Cerebellar cortex (tissue), 1 donor: Measurements from ENCODE around the gene PLEKHA8.

Experiments used
- DNase-seq: peaks from one replicate; pipeline ENCODE4 v3.0.0-alpha.2; 2015; ENCODE audit warnings: low spot score

PLEKHA8 gene, protein sequence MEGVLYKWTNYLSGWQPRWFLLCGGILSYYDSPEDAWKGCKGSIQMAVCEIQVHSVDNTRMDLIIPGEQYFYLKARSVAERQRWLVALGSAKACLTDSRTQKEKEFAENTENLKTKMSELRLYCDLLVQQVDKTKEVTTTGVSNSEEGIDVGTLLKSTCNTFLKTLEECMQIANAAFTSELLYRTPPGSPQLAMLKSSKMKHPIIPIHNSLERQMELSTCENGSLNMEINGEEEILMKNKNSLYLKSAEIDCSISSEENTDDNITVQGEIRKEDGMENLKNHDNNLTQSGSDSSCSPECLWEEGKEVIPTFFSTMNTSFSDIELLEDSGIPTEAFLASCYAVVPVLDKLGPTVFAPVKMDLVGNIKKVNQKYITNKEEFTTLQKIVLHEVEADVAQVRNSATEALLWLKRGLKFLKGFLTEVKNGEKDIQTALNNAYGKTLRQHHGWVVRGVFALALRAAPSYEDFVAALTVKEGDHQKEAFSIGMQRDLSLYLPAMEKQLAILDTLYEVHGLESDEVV

DNA sequence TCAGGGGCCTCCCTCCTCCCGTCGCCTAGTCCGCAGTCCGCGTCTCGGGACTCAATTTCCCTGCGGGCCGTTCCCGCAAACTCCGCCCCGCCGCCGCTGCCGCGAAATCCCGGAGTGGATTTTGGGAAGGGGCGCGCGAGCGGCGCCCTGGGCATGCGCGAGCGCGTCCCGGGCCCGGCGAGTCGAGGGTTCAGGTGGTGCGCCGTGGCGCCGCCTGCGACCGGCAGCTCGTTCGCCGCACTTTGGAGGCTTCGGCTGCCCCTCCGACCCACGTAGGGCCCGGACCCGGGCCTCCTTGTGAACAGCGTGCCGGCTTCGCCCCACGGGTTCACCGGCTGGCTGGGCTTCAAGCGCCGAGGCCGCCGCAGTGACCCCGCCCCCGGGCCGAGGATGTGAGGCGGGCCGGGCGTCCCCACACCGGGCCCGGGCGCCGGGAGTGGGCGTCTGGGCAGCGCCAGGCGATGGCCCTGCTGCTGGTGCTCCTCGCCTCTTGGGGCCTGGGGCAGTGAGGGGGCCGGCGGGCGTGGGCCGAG lies at the start of gene PLEKHA8:
Gene PLEKHA8, plus strand, starts transcription at position 197 of the 533 bp plus-strand sequence. CDS start 351 bp downstream, outside the sequence.
- peak; percentile 89 for DNase-seq

DNA sequence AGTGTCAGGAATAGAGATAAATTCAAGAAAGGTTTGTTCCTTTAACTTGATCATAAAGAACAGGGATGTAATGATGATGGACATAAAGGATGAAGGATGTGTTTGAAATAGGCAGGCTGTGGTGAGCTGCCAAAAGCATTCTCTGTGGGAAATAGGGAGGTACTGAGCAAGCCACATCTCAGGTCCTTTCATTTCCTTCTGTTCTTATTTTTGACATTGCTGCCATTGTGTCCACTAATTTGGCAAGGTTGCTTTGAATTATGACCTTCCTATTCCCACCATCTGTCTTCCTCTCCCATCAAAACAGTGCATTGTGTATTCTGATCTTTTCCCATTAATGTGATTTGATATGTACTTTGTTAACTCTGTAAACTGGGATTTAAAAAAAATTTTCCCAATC lies 48.1 kb upstream of the PLEKHA8 start:
- DNase-seq: peak; percentile 96

DNA sequence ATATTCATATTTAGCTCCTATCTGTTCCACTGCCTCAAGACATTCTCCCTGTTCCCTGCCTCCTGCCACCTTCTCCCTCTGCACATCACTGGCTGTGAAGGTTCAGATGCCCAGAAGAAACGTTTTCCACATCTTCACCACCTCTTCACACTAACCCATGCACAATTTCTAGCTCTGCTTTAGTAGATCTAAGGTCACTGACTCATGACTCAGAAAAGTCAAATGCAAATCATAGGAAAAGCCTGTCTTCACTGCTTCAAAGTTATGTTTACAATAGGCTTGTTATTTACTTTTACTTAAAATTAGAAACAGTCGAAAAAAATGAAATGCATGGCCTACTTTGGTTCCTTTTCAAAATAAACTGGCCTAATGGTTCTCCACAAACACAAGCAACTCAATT lies 41.1 kb upstream of the PLEKHA8 start:
- DNase-seq: peak; percentile 37

DNA sequence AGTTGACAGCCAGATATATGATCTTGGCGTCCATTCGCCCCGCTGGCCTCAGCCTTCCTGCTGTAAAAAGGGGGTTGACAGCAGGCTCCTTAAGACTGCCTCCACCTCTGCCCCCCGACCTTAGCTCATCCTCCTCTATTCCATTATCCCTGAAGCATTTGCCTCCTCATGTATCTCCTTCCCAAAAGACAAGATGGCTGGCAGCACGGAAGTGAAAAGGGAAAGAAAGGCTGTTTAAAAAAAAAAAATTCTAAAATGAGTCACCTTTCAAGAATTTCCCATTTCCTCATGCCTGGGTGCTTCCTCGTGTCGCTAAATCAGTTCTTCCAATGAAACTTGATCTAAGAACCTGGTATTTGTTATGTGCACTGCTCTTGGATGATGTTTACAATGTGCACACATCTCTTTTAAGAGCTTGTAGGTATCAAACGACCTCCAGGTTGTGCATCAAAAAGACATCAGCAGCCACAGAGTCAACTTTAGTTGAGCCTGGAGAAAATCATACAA lies 40.3 kb upstream of the PLEKHA8 start:
- peak; percentile 74 for DNase-seq

GRCh38 chr7:29988424-29989256 lies 39.6 kb upstream of the PLEKHA8 start:
- DNase-seq: peak; percentile 79

GRCh38 chr7:29989257-29989995 lies 38.8 kb upstream of the PLEKHA8 start, which contains the start of gene SCRN1:
TSS of gene SCRN1 (minus strand) at chr7:29989801. CDS start at chr7:29969067, 20,734 bp downstream.
- DNase-seq: peak; percentile 53

GRCh38 chr7:29990931-29991330 lies 37.3 kb upstream of the PLEKHA8 start:
- DNase-seq: peak; percentile 47

GRCh38 chr7:29991937-29992336 lies 36.3 kb upstream of the PLEKHA8 start:
- DNase-seq: peak; percentile 75

GRCh38 chr7:29993140-29993539 lies 35.1 kb upstream of the PLEKHA8 start:
- no peak for DNase-seq

GRCh38 chr7:29995652-29996051 lies 32.6 kb upstream of the PLEKHA8 start:
- DNase-seq: no peak

- DNase-seq: no peak
Measured at GRCh38 chr7:29996321-29996720, 31.9 kb upstream of the PLEKHA8 start.

- no peak for DNase-seq
Measured at GRCh38 chr7:29998489-29998888, 29.7 kb upstream of the PLEKHA8 start.

DNA sequence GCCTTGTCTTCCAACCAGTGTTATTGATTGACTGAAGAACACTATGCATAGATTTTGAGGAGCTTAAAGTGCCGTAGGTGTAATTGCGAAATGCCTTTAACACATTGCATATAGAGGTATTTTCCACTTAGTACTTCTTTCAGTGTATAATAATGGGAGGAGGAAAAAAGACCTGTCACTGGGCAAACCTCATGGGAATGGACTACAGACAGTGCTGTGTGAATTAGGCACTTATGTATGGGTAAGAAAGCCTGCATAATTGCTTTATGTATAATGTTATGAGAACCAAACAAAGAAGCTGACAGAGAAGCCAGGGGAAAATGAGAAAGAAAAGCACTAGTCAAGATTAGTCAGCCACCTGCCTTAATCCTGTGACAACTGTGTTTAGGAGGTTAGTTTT lies 26.2 kb upstream of the PLEKHA8 start:
- no peak for DNase-seq

- DNase-seq: no peak
Measured at GRCh38 chr7:30003098-30003497, 25.1 kb upstream of the PLEKHA8 start.

DNA sequence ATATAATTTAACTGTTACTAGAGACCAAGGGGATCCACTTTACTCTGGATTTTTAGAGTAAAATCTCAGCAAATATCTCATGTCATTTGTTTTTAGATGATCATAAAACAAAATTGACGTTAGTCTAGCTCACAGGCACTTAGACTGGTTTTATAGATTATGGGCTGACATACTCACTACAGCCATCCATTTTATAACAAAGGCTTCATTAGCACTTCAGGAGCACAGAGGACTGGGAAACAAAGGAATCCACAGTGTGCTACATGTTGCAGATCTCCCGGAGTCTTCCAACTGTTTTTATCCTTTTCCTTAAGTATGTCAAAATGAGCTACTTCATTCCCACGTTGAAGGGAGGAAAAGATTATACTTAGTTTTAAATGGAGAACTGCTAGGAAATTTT lies 22.7 kb upstream of the PLEKHA8 start:
- DNase-seq: no peak

DNA sequence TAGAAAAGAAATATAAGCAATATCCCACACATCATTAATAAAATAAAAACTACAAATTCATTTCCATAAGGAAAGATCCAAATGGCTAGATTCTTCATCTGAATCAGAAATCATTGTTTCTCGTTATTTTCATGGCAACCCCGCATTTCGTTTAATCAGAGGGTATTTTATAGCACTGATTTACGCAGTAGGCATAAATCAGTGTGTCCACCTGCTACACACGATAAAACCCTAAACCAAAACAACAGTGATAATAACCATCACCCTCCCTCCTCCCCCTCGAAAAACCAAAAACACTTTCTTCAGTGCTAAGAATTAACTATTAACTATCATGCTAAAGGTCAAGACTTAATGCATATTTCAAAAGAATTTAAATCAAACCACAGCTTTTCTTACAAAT lies 18.2 kb upstream of the PLEKHA8 start:
- DNase-seq: no peak

- no peak for DNase-seq
Measured at GRCh38 chr7:30012757-30013156, 15.5 kb upstream of the PLEKHA8 start.

- no peak for DNase-seq
Measured at GRCh38 chr7:30018451-30018850, 9.8 kb upstream of the PLEKHA8 start.

GRCh38 chr7:30019387-30019786 lies 8.8 kb upstream of the PLEKHA8 start:
- no peak for DNase-seq

GRCh38 chr7:30019960-30020359 lies 8.3 kb upstream of the PLEKHA8 start:
- DNase-seq: no peak

- no peak for DNase-seq
Measured at GRCh38 chr7:30020535-30020934, 7.7 kb upstream of the PLEKHA8 start.

DNA sequence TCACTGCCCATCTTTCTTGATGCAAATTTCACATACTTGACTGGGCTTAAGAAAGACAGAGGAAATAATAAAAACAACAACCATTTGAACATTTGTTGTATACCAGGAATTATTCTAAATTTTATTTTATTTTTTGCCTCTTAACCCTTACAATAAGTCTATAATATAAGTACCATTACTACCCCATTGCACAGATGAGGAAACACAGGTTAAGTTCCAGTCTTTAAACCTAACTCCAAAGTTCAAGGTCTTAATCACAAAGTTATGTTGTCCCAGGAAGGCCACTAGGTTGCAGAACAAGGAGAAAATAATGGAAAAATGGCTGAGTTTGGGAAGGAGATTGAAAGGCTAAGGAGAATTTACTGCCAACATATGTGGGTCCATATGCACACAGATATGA lies 5.2 kb upstream of the PLEKHA8 start:
- DNase-seq: no peak
